Lung microvascular endothelial cell (primary cell): Measurements from ENCODE around the gene ADARB2. TPM values are rescaled to one million over a fixed set of nuclear protein-coding genes. Genes with fewer than 3 reads are reported as not detected.

Source experiments
- DNase-seq, 2 donors: peaks; one replicate each; pipeline versions ENCODE4 v3.0.0 to v3.0.0-alpha.2; 2010; ENCODE audit warnings: low read depth in 2 of 2
- total RNA-seq: library from RNA; depleted of rRNA; stranded (reverse); fragments of >200 nt; gene quantifications from 2 replicates; pipeline ENCODE4 v1.2.1, GENCODE V29; 2014

ADARB2 gene
- total RNA-seq, 1 donor from 2014 or later: 2.0 TPM

DNA sequence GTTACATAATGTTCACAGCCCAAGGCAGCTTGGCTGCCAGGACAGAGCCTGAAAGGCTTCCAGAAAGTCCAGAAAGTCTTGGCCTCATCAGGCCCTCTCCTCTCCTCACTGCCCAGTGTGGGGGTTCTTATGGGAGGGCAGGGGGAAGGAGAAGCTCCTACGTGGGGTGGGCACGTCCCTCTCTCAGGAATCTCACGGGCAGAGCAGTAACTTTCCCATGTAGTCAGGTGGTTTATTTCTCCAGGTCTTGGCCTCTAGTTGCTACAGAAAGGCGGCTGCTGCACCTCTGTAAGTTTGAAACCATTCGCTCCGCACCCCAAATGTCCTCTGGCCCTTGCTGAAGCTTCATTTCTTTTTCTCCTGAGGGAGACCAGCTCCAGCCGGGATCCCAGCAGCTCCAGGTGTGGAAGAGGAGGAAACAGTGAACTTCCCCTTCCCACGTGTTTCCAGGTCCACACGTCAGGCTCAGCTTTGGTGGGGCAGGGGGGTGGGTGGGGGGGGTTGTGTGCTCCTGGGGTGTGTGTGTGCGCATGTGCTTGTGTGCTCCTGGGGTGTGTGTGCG, 360.9 kb downstream of the ADARB2 start:
- DNase-seq: no peak

- DNase-seq: no peak
These were observed 361.8 kb downstream of the ADARB2 start for GRCh38 chr10:1375346-1376170.

DNA sequence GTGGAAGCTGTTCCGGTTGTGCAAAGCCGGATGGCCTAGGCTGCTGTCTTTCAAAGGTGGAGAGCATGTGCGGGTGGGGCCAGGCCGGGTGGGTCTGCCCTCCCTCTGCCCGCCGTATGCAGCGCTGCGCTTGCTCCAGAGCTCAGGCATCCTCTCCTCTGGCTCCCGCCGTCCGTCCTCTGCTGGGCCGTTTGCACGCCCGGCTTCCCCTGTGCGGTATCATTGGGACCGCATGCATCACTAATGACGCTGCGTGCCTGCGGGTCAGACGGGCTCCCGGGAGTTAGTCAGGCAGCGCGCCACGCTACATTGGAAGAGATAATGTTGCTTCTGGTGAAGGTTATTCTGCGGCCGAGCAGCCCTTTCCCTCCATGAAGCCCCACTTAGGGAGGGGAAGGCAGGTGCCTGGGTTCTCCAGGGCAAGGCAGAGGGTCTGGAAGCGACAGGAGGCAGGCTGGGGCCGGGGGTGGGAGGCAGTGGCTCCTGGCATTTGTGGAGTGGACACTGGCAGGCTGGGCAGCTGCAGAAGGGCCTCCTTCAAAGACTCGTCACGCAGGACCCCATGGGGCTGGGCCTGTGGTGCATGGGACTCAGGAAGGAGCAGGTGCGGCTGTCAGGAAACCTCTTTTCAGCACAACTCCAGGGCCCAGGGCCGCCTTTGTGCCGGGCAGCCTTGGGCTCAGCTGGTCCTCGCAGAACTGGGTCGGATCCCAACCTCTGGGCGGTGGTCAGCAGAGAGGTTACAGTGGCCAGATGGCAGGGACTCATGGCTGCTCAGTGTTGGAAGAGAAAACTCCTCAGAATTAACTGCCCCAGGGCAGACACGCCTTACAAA, 362.6 kb downstream of the ADARB2 start:
- no peak for DNase-seq

DNA sequence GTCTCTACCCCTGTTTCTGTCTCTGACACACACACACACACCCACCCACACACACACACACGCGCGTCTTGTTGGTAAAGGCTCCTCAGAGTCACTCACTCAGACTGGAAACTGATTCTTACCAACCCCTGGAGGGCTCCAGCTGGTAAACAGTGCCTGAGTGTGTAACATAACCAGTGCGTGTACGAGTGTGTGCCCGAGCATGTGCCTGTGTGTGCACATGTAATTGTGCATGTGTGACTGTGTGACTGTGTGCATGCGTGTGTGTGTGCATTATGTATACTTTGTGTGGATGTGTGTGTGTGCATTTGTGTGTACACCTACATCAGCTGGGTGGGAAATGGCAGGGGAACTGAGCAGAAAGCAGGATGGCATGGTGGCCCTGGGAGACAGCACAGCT, 364.0 kb downstream of the ADARB2 start:
- DNase-seq: no peak

DNA sequence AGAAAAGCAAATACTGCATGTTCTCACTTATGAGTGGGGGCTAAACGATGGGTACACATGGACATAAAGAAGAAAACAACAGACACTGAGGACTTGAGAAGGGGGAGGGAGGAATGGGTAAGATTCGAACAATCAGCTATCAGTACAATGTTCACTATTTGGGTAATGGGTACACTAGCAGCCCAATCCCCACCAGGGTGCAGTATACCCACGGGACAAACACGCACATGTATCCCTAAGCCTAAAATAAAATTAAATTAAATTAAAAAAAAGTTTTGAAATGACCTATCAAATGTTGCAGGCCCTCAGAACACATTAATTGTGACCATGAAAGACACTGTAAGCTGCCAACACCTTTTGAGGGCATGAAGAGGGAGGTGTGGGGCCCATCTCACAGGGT, 365.1 kb downstream of the ADARB2 start:
- DNase-seq: no peak

DNA sequence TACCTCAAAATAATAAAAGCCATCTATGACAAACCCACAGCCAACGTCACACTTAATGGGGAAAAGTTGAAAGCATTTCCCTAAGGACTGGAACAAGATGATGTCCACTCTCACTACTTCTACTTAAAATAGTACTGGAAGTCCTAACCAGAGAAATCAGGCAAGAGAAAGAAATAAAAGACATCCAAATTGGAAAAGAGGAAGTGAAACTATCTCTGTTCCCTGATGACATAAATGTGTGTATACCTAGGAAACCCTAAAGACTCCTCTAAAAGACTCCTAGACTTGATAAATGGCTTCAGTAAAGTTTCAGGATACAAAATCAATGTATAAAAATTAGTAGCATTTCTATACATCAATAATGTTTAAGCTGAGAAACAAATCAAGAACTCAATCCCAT, 367.0 kb downstream of the ADARB2 start:
- no peak for DNase-seq

DNA sequence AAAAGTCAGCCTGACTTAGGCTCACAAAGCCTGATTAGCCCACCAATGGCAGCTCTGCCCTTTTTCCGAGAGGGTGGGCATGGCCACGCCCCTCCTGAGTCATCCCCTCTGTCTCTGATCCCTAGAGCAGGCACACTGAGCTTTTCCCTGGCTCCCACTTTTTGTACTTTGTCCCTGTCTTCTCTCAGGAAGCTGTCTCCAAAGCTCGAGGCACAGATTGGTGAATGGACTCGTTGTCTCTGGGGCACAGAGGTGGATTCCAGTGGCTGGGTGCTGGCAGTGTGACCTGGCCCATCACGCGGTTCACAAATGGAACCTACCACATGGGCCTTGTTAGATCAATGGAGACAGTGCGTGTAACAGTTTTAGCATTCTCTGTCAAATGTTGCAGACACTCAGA, 367.7 kb downstream of the ADARB2 start:
- no peak for DNase-seq

GRCh38 chr10:1369197-1369596, 368.1 kb downstream of the ADARB2 start:
- no peak for DNase-seq

DNA sequence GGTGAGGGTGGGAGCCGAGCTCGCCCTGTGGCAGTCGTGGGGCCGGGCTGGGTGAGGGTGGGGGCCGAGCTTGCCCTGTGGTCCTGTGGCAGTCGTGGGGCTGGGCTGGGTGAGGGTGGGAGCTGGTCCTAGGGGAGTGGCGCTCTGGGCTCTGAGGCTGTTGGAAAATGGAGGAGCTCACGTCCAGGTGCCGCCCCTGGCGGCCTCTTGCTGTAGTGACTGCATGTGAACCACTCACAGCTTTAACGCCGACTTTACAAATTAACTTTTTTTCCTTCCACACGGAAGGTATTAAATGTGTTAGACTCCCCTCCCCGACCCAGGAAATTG, 368.5 kb downstream of the ADARB2 start:
- peak in 1 of 2 donors; percentile 54 for DNase-seq

GRCh38 chr10:1367938-1368841, 369.1 kb downstream of the ADARB2 start:
- DNase-seq: no peak

DNA sequence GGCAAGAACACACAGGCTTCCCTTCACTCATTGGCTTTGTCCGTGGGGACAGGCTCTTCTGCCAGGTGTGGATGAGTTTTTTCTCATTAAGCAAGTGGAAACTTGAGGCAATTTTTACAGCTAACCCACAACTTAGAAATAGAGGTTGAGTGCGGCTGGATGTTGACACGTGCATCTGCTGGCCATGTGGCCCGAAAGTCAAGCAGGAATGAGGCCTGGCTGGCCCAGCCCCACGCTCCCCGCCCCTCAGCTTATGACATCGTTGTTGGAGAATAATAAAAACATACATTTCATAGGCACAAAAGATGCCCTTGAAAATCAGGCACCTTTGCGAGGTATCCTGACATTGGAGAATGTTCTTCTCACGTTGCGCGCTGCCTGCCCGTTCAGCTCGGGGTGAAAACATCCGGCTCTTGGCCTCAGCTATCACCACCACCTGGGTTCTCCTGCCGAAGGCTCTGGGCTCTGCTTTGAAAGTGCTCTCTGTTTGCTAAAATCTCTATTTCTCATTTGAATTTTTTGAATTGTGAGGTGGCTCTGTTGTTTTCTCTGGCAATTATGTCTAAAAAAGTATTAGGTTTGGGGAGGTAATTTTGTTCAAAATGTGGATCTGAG, 370.4 kb downstream of the ADARB2 start:
- no peak for DNase-seq

- DNase-seq: no peak
These were observed 371.0 kb downstream of the ADARB2 start for GRCh38 chr10:1366322-1366691.

DNA sequence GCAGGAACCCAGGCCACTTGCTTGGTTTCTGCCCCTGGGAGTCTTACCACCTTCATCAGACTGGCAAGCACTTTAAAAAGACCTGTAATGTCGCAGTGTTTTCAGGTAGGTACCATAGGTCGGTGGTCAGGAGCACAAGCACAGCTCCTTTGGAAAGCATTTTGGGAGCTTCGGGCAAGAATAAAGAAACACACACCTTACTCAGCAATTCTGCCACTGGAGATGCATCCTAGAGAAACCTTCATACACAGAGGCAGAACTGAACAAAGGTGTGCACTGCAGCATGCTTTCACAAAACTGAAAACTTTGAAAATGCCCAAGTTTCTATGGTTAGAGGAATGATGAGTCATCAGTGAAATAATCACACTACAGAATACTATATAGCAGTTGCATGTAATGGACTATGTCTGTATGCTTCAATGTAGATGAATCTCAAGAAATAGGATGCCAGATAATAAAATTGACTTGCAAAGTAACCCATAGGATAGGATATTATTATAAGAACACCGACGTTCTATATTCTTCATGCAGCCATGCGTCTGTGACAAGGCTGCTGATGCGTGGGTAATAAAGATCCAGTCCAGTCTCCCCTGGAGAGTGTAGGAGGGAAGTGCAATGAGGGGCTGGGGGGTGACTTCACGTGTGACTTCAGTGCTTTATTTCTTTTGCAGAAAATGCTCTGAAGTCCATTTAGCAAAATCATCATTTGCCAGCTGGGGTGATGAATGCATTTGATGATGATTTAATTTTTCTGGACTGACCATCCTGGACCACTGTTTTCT, 371.6 kb downstream of the ADARB2 start:
- DNase-seq: no peak

GRCh38 chr10:1364151-1364910, 373.0 kb downstream of the ADARB2 start:
- no peak for DNase-seq

DNA sequence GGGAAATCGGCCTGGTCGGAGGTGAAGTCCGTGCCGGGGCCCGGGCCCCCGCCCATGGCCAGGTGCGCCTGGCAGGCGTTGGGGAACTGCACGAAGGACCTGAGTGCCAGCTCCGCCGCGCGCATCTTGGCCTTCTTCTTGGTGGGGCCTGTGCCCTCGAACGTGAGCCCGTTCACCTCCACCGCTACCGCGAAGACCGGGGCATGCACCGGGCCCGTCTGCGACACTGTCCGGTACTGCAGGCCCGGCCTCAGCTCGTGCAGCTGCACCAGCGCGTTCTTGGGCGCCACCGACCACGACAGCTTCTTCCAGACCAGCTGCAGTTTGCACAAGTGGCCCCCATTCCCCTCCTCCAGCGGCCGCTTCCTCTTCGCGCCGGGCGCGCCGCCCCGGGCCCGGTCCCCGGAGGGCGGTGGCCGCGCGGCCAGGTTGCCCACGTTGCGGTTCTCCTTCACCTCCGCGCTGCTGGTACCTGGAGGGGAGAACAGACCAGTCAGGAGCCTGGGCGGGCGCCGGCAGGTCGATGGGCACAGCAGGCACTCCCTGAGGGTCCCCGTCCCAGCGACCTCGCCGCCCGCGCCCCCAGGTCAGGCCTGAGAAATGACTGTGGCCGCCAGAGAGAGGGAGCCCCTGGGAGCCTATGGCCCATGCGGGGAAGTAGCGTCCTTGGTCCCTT, 373.7 kb downstream of the ADARB2 start:
- DNase-seq: no peak

DNA sequence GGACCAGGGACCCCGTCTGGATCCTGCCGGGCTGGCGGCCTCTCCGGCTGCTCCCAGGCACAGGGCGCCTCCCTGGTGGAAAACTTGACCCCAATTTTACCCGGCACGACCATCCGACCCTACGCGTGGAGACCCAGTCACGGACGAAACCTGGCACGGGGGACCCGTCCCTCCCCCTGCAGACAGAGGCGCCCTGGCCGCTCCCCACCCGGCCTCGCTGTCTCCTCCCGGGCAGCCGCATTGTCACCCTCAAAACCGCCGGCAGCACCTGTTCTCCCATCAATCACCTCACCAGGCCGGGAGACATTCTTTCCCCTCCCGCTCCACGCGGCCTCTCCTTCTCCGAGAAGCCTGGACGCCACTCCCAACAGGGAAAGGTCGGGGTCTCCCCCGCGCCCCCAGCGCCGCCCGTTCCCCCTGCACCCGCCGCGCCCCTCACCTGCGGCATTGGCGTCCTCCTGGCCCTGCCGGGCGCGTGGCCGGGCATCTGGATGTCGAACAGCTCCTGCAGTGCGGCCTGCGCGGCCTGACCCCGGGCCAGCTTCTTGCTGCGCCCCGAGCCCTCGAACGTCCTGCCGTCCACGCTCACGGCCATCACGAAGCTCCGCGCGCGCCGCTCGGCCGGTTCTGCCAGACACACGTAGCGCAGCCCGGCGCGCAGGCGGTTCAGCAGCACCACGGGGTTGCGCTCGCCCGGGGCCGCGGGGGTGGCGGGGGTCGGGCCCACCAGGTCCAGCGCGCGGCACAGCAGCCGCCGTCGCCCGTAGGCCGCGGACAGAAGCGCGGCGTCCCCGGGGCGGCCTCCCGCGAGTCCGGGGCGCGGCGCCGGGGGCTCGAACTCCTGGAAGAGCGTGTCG, 374.5 kb downstream of the ADARB2 start:
- DNase-seq: no peak

DNA sequence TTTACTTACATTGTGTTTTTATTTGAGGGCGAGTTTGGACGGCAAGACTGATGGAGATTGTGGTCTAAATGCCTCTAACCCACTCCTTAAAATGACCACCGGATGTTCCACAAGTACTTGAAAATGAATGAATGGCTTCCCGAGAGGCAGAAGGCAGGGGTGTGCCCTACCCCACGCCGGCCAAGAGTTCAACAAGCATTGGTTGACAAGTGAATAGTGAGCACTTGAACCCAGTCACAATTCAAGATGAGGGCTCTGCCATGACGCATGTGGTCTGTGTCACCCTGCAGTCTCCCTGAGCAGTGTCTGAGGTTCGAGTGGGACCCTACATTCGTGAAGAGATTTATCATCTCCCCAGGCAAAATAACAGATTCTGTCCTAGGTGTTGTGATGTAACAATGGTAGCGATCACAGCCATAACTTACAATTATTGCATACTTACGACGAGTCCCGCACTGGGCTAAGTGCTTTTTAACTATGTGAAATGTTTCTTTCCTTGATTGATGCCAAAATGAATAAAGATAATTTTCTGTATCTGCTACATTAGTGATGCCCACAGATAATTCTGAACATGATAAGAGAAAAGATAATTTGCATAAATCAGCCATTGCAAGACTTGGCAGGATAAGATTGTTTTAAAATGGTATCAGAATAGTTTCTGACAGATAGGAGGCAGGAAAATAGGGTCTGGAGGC, 375.8 kb downstream of the ADARB2 start:
- no peak for DNase-seq
